NK-92 (cell line): ENCODE measurements around the gene ATP8B1.

ENCODE experiments used
- DNase-seq: peaks from one replicate; lab custom pipeline; 2025; ENCODE audit not compliant: unreplicated experiment; lab: John Stamatoyannopoulos, UW

The ATP8B1 gene

GRCh38 chr18:57630002-57630753 lies 172.9 kb downstream of the ATP8B1 start:
- peak; percentile 56 for DNase-seq

DNA sequence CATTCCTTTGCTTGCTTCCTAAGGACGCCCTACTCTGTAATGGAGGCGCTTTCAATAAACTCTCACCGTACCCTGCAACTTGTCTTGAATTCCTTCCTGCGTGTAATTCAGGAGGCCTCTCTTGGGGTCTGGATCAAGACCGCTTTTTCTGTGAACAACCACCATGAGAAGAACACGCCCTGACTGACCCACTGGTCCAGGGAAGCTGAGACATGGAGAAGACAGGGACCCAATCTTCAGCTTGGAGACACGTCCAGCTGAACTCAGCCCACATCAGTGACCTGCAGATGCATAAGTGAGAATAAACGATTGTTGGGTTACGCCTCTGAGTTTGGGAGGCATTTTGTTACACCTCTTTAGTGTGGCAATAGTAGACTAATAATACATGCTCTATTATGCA lies 173.7 kb downstream of the ATP8B1 start:
- DNase-seq, result no peak

GRCh38 chr18:57627488-57627887 lies 175.6 kb downstream of the ATP8B1 start:
- no peak for DNase-seq

DNA sequence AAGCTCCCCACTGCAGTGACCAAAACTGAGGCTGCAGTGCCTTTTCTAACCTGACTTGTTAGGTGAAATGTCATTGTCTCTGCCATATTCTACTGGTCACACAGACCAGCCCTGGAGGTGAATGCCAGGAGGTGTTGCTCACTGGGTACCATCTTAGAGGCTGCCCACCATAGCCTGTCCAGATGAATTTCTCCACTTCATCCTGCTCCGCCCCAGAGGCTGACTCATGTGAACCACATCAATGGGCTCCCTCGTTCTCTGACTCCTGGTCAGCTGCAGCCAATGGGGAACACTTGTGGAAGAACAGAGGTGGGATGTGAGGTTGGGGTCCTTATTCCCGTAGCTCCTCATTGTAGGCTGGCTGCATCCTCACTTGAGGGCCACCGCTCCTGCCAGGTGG lies 178.1 kb downstream of the ATP8B1 start:
- no peak for DNase-seq

DNA sequence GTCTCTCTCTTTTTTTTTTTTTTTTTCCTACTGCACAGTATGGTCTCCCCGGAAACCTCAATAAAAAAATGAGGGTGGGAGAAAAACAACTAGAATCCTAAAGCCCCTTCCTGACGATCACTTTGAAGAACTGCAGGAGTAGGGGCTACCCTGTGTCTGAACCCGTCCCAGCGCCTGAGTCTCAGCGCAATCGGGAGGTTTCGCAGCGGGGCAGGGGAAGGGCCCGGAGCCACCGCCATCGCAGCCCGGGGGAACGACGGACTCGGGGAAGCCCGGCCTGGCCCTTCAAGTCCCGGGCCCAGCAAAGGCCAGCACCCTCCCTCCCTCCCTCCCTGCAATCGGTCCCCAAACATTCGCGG lies 181.9 kb downstream of the ATP8B1 start:
- DNase-seq, result no peak

DNA sequence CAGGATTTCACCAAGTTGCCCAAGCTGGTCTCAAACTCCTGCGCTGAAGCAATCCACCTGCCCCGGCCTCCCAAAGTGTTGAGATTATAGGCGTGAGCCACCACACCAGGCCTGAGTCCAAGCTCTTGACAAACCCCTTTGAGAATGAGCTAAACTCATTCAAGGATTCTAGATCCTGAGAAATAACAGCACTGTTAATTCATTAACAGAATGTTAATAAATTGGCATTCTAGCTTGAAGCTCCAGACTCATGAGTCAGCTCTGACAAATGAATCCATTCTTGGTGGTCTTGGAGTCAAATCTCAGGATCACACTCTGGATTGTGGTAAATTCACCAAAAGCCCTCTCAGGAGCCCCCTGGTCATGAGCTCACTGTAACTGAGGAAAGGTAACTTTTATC lies 183.2 kb downstream of the ATP8B1 start:
- DNase-seq, result no peak

- DNase-seq, result no peak
Observed at GRCh38 chr18:57618910-57619309, 184.2 kb downstream of the ATP8B1 start.

DNA sequence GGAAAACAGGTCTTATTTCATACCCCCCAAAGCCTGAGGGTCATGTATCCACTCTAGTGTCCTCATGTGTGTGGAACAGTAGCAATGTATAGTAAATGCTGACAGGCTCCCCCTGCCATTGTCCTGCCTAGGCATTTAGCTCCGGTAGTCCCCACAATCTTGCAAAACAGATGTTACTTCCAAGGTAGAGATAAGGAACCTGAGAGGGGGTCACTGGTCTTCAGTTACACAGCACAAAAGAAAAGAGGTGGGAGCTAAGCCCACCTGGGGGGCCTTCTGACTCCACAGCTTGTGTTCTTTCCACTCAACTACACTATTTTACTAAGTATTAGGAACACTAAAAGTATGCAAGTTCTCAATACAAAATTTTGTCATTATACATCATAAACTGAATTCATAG lies 199.2 kb downstream of the ATP8B1 start:
- no peak for DNase-seq
